GM21825 (cell line): ENCODE data around the gene AMBRA1.

Experiments
- ATAC-seq: cut with Tn5 transposase; IDR thresholded peaks from one replicate; pipeline ENCODE4 v1.9.1; 2021; ENCODE audit warnings: mild to moderate bottlenecking, moderate library complexity; ENCODE audit not compliant: unreplicated experiment

The AMBRA1 gene

DNA sequence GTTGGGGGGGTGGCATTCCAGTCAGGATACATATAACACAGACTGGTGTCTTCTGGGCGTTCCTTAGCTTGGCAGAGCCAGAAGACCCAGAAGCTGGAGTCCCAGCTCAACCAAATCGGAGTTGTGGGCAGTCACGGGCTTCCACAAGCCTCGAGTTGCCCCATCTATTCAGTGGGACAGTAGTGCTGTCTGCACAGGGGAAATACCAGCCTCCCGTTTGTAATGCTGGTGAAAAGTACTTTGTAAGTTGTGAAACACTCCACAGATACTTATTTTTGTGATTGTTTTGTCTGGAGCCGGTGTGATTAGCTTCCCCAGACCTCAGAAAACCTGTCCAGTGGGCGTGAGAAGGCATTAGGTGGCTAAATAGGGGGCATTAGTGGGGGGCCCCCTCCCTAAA, 232.9 kb downstream of the AMBRA1 start:
- ATAC-seq = no peak

DNA sequence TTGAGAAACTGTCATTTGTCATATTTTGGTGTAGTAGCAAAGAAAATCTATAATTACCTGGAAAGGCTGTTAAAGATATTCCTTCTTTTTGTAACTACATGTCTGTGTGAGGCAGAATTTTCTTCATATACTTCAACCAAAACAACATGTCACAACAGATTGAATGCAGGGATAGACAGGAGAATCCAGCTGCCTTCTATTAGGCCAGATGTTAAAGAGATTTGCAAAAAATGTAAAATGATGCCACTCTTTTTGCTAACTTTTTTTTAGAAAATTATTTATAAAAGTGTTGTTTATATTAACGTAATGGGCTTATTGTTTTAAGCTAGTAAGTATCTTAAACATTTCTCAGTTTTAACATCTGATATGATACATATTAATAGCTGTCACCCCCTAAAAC, 233.9 kb downstream of the AMBRA1 start:
- ATAC-seq = no peak

DNA sequence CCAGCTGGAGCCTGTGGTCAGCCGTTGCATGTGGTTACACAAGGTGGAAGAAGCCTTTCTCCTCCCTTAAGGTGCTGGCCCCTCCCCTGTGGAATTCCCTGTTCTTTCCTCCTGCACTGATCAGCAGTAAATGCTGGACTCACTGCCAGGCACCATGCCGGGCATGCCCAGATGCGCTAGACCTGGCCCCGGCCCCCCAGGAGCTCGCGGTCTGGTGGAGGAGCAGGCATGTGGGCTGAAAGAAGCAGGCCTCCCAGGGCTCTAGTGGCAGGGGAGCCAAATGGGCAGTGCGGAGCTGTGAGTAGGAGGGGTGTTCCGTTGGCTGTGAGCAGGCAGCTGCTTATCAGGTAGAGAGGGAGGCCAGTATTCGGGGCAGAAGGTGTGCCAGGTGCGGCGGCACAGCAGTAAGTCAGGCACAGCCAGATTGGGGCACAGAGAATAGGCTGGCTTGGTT, 236.3 kb downstream of the AMBRA1 start:
- no peak for ATAC-seq

DNA sequence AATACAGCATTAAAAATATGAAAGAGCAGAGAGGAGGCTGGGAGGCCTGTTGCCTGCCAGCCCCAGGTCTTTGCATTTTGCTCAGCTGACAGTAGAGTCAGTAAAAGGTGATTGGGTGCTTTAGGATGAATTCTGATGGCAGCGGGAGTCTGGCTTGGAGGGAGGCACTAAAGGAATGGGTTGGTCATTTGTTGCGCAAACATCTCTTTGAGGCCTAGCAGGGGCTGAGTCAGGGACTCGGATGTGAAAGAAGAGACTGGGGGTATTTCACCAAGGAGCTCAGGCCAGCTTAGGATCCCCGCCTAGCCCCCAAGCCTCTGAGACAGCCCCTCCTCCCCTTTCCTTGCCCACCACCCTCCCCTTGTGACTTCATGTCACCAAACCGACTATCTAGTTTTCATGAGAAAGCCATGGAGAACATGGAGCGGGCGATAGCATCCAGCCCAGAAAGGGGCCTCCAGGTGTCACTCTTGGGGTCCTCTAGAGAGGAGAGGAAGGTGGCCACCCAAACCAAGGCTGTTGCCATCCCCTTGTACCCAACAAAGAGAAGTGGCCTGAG, 236.8 kb downstream of the AMBRA1 start:
- no peak for ATAC-seq

DNA sequence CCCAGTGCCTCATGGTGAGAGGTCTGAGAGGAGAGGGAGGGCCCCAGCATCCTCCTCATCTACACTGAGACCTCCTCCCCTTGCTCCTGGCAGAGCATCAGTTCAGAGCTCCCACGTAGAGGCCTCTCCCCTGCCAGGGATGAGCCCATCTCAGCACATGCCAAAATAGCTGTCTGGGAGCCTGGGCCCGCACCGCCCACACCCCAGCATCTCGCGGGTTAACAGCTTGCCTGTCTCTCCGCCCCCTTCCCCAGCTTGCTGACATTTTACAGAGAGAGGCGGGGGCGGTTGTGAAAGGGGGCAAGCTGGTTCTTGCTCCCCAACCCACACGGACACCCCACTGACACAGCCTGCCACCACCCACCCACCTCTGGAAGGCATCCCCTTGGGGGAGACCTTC, 240.1 kb downstream of the AMBRA1 start:
- no peak for ATAC-seq

DNA sequence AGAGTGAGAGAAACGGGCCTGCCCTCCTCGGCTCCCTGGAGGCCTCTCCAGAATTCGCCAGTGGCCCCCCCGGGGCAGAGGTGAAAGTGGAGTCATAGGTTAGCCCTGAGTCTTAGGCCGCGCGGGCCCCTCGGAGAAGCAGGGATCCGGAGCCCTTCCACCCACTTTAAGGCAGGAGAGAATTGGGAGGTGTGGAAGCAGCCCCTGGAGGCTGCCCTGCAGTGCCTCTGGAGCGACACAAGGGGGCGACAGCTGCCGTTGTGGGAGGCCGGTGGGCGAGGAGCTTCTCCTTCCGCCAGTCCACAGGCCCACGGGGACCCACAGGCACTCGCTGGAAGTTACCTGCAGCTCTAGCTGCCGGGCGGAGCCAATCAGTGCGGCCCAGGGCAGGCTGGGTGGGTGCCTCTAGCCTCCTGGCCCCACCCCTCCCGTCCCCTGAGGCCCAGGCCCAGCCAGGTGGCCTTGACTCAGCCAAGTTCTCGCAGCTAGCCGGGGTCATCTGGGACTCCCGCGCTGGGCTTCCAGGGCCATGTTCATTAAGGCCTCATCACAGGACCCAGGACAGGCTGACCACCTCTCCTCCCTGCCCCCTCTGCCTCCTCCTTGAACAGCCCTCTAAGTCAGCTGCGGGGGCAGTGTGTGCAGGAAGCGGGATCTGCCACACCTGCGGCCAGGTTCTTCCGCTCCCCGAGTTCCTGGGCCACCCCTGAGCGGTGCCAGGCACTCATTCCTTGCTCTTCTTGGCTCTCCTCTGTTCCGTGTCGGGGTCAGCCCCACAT, 241.6 kb downstream of the AMBRA1 start:
- no peak for ATAC-seq

DNA sequence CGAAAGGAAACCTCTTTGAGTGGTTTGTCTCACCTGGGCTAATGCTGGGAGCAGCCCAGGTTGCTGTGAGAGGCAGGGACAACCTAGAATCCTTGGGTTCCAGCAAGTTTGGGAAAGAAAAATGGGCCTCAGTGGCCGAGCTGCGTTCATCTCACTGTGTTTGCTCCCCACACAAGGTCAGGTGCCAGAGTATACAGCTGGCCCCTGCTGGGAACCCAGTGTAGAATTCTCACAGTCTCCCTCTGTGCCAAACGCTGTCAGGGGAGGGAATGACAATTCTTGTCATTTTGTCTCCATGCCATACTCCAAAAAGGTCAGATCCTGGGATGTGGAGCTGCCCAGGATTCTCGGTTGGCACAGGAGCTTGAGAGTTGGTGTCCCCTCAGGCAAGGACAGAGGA, 242.2 kb downstream of the AMBRA1 start:
- ATAC-seq = no peak

DNA sequence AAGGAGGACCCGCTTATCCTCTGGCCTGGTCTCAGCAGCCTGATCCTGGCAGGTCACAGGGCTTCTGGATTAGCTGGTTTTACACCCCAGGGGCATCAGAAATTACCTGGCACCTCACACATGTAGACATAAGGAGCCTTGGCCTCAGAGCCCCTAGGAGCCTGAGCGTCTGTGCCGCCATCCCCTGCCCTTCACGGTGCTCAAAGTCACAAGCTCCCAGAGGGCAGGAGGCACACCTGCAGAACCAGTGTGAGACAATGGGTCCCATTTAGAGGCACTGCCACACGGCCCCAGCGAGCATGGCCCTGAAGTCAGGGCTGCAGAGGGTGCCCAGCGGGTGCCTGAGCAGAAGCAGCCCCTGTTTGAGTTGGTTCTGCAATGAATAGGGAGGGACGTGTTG, 242.7 kb downstream of the AMBRA1 start:
- no peak for ATAC-seq

DNA sequence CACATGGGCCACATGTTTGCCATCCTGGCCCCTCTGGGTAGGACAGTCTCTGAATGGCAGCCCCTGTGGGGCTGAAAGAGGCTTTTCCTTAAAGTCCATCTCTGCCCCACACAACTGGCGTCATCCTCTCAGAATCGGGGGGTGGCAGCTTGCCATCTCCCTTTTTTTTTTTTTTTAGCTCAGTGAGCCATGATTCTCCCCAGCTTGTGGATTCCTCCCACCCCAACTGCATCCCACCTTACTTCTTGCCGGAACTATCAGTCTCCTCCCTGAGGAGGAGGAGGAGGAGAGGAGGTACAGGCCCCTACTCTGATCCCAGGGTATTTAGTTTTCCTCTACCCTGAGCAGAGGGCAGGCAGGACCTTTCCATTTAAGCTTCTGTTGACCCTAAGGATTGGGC, 243.1 kb downstream of the AMBRA1 start:
- no peak for ATAC-seq

DNA sequence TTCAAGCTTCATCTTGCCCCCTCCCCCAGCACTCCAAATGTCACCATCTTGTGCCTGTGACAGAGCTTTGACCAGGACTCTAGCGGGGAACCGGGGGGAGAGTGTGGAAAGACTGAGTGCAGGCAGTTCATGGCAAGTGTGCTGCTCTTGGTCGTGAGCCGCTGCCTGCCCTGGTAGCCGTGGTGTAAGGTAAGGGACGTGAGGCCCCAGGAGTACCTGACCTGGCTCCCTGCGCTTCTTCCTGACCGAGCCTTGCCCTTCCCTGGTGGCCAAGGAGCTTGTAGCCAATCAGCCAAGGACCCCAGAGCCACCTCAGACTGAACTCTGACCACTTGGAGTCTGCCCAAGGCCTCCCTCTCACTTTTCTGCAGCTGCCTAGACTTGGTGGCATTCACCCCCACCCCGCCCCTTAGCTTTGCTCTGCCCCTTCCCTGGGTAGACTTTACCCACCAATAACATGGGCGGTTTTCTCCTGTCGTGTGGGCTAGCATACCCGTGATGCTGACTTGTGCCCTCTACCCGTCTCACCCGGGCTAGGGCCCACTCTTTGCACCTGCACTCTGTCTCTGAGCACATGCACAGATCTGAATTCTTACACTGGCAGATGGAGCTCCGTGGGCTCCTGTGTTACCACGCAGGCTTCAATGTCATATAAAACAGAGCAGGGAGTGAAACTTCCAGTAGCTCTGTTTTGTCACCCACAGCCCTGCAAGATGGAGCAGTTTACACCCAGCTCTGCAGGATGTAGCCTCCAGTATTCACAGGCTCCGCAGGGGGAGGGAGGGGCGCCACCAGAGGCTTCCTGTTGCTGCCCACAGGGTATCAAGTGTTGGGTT, 245.0 kb downstream of the AMBRA1 start:
- ATAC-seq = no peak

DNA sequence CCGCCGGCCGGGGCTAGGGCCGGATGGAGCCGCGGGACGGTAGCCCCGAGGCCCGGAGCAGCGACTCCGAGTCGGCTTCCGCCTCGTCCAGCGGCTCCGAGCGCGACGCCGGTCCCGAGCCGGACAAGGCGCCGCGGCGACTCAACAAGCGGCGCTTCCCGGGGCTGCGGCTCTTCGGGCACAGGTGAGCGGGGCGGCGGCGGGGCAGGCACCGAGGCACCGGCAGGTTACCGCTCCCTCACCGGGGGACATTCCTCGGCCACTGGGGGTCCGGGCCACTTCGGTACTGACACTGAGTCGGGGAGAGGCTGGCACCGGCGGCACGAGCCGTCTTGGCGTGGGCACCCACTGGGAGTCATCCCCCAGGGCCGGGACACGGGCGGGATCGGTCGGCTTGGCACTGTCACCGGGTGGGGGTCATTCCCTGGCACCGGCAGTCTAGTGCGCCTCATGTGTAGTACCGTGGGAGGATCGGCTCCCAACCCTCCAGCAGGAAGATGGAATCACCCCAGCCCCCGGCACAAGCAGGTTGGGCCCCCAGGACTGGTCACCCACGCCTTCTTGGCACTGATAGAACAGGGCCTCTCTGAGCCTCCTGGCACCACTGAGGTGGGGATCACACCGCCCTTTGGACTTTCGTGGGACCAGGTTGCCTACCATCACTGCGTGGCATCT, 246.0 kb downstream of the AMBRA1 start:
- ATAC-seq = no peak

DNA sequence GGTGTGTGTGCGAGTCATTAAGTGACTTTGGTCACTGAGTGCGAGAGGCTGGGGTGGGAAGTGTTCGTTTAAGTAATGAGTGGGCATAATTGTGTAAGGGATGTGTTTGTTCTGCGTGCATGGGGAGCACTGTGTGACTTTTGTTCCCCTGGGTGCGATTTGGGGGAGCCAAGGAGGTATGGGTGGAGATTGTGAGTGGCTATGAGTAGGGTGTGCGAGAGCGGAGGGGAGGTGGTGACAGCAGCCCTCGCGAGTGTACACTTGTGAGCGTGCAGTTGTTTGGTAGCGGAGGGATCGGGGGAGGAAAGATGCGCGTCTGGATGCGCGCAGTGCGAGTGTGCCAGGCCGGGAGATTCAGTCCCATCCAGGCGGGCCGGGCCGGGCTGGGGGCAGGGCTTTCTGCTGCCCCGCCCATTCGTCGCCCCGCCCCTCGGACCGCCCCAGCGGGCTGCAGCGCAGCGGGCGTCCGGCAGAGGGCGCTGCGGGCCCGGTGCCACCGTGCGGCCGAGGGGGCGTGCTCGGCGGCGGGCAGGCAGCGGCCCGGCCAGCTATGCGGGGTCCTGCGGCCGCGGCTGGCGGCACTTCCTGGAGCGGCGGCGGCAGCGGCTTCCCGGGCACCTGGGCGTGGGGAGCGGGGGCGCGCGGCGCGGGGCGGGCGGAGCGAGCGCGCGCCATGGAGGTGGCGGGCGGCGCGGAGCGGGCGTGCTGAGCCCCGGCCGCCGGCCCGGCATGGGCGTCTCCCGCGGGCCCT, 246.8 kb downstream of the AMBRA1 start, which contains the start of gene DGKZ:
Gene DGKZ, plus strand, starts transcription at position 578 of the 751 bp plus-strand sequence. CDS start 197 bp downstream, outside the sequence.
- ATAC-seq = peak; percentile 66
